GM19397 (cell line): Measurements from ENCODE around the gene MGME1.
A peak's percentile ranks its signal among the peaks of the same experiment; 100 is the strongest.

Experiments used
- ATAC-seq: cut with Tn5 transposase; IDR thresholded peaks from one replicate; pipeline ENCODE4 v1.9.1; 2021; ENCODE audit warnings: mild to moderate bottlenecking, moderate library complexity; ENCODE audit not compliant: unreplicated experiment

Gene MGME1

GRCh38 chr20:17940224-17940971 lies 28.4 kb upstream of the MGME1 start:
- ATAC-seq: no peak

GRCh38 chr20:17941087-17941825 lies 27.6 kb upstream of the MGME1 start:
- ATAC-seq: no peak

- no peak for ATAC-seq
Measured at GRCh38 chr20:17941826-17942196, 27.0 kb upstream of the MGME1 start.

GRCh38 chr20:17943343-17943742 lies 25.5 kb upstream of the MGME1 start:
- peak; percentile 67 for ATAC-seq

GRCh38 chr20:17944854-17945474 lies 23.9 kb upstream of the MGME1 start:
- no peak for ATAC-seq

- ATAC-seq: no peak
Measured at GRCh38 chr20:17946040-17946439, 22.8 kb upstream of the MGME1 start.

GRCh38 chr20:17946572-17947473 lies 22.0 kb upstream of the MGME1 start:
- no peak for ATAC-seq

GRCh38 chr20:17947474-17947815 lies 21.4 kb upstream of the MGME1 start:
- ATAC-seq: no peak

- ATAC-seq: no peak
Measured at GRCh38 chr20:17948442-17948841, 20.4 kb upstream of the MGME1 start.

GRCh38 chr20:17949899-17950298 lies 18.9 kb upstream of the MGME1 start:
- no peak for ATAC-seq

- no peak for ATAC-seq
Measured at GRCh38 chr20:17950670-17951069, 18.1 kb upstream of the MGME1 start.

GRCh38 chr20:17951323-17951722 lies 17.5 kb upstream of the MGME1 start:
- no peak for ATAC-seq

- ATAC-seq: no peak
Measured at GRCh38 chr20:17952692-17953684, 15.8 kb upstream of the MGME1 start.

- no peak for ATAC-seq
Measured at GRCh38 chr20:17953935-17954334, 14.9 kb upstream of the MGME1 start.

- ATAC-seq: no peak
Measured at GRCh38 chr20:17955302-17955701, 13.5 kb upstream of the MGME1 start.

GRCh38 chr20:17956099-17956685 lies 12.6 kb upstream of the MGME1 start:
- ATAC-seq: no peak

GRCh38 chr20:17957505-17958363 lies 11.1 kb upstream of the MGME1 start:
- no peak for ATAC-seq

- no peak for ATAC-seq
Measured at GRCh38 chr20:17958373-17959256, 10.2 kb upstream of the MGME1 start.
